DOHH2 (cell line): ENCODE results near the gene VGF.

Experiments
- H3F3A ChIP-seq: fragments of 200-600 bp; sonication (generic), shearing (Covaris generic); 2 replicates; pipeline ENCODE4 v1.6.0; 2016; ENCODE audit warnings: antibody characterized with exemption, mild to moderate bottlenecking; ENCODE audit not compliant: control insufficient read depth, insufficient read depth
- H3K27ac ChIP-seq: fragments of 200-600 bp; sonication (generic); 2 replicates; pipeline ENCODE4 v1.5.1; 2014; ENCODE audit warnings: low read depth, mild to moderate bottlenecking, low read length, moderate library complexity
- H3K27me3 ChIP-seq: fragments of 200-600 bp; sonication (generic); 2 replicates; pipeline ENCODE4 v1.6.1; 2014; ENCODE audit warnings: mild to moderate bottlenecking, low read length, mixed read lengths; ENCODE audit not compliant: control insufficient read depth
- H3K36me3 ChIP-seq: fragments of 200-600 bp; sonication (generic); 2 replicates; pipeline ENCODE4 v1.6.1; 2014; ENCODE audit warnings: mild to moderate bottlenecking, low read length, moderate library complexity, mixed read lengths; ENCODE audit not compliant: control insufficient read depth
- H3K4me1 ChIP-seq: fragments of 200-600 bp; sonication (generic); 2 replicates; pipeline ENCODE4 v1.6.1; 2014; ENCODE audit warnings: mild to moderate bottlenecking, low read length, mixed read lengths; ENCODE audit not compliant: control insufficient read depth
- H3K4me2 ChIP-seq: fragments of 200-600 bp; sonication (generic); 2 replicates; pipeline ENCODE4 v1.6.0; 2014; ENCODE audit warnings: mild to moderate bottlenecking, low read length, moderate library complexity
- H3K4me3 ChIP-seq: fragments of 200-600 bp; sonication (generic); 2 replicates; pipeline ENCODE4 v1.5.1; 2014; ENCODE audit warnings: mild to moderate bottlenecking, low read length, mixed read lengths
- H3K79me2 ChIP-seq: fragments of 200-600 bp; sonication (generic); 2 replicates; pipeline ENCODE4 v1.6.1; 2014; ENCODE audit warnings: mild to moderate bottlenecking, low read length, mixed read lengths; ENCODE audit not compliant: control insufficient read depth
- H3K9me2 ChIP-seq: fragments of 200-600 bp; sonication (generic); replicated peaks from 2 replicates; pipeline ENCODE4 v1.6.1; 2014; ENCODE audit warnings: mild to moderate bottlenecking, low read length, mixed read lengths; ENCODE audit not compliant: control insufficient read depth
- H3K9me3 ChIP-seq: fragments of 200-600 bp; sonication (generic); 2 replicates; pipeline ENCODE4 v1.6.1; 2014; ENCODE audit warnings: antibody characterized with exemption, low read length, mixed read lengths; ENCODE audit not compliant: control insufficient read depth, insufficient read depth
- H4K20me1 ChIP-seq: fragments of 200-600 bp; sonication (generic); 2 replicates; pipeline ENCODE4 v1.6.0; 2014; ENCODE audit warnings: low read depth, mild to moderate bottlenecking, antibody characterized with exemption, low read length, moderate library complexity; ENCODE audit not compliant: control insufficient read depth, insufficient read depth
- CTCF ChIP-seq: fragments of 200-600 bp; sonication (generic); IDR thresholded peaks from one replicate; pipeline ENCODE4 v1.5.1; 2014; ENCODE audit warnings: antibody characterized with exemption, mild to moderate bottlenecking, low read depth, low read length; ENCODE audit not compliant: poor library complexity, severe bottlenecking
- EZH2phosphoT487 ChIP-seq: fragments of 200-600 bp; sonication (generic); IDR thresholded peaks from 2 replicates; pipeline ENCODE4 v1.6.1; 2017; ENCODE audit warnings: borderline replicate concordance, mild to moderate bottlenecking, antibody characterized with exemption, low read length, moderate library complexity, mixed read lengths

VGF gene

DNA sequence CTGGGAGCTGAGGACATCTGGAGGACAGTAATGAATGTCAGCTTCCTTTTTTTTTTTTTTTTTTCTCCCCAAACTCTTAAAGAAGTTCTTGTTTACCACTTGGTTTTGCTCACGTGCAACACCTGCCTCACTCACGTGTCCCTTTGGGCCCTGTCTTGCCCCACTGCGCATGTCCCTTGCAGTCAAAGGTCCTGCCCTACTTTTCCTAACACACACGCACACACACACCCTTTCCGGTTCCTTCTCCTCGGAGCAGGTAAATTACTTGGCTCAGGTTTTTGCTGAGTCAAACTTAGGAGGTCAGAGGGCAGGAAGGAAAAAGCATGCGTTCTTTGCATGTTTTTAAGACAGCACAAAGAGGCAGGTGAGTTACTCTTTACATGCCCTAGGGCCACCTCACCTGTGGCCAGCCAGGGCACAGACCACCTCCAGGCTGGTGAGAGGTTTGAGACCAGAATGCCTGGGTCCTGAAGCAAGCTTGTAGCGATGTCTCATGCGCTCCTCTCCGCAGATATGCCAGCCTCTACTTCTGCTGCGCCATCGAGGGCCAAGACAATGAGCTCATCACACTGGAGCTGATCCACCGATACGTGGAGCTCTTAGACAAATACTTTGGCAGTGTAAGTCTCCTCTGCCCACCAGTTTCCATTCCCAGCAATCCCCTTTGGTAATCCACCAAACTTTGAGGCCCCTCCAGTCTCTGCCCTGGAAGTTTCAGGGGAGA, 8.3 kb downstream of the VGF start:
- TF ChIP-seq CTCF, result no peak
- no peak for TF ChIP-seq EZH2phosphoT487
- H3F3A ChIP-seq, result peaks cover 30% of the 10 kb centered on the region
- no peak overlapping the region for H3K4me2 ChIP-seq
- H3K27ac ChIP-seq, result no peak overlapping the region
- no peaks in the 10 kb centered on the region for H3K9me3 ChIP-seq
- H3K27me3 ChIP-seq, result peaks cover 12% of the 10 kb centered on the region
- no peak overlapping the region for H3K4me3 ChIP-seq
- no peaks in the 10 kb centered on the region for H4K20me1 ChIP-seq
- H3K36me3 ChIP-seq, result peaks cover 45% of the 10 kb centered on the region
- H3K4me1 ChIP-seq, result peaks cover 25% of the 10 kb centered on the region
- H3K79me2 ChIP-seq, result peaks cover 20% of the 10 kb centered on the region
- no peaks in the 10 kb centered on the region for H3K9me2 ChIP-seq

DNA sequence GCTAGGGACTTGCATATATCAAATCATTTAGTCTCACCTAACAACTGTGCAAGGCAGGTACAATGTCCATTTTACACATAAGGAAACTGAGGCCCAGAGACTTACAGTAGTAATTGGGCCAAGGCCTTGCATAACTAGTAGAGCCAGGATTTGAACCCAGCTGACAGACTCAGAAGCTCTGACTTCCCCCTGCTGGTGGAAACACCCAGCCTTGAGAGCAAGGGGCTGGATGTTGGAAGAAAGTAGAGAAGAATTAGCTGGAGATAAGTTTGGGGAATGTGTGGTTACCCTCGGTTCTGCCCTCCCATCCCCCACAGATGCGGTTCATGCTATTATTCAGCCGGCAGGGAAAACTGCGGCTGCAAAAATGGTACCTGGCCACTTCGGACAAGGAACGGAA, 9.1 kb downstream of the VGF start:
- H4K20me1 ChIP-seq, result no peaks in the 10 kb centered on the region
- 0 out of 2 replicates have a peak overlapping the region, but pooled peaks have one; percentile 1 for H3K4me2 ChIP-seq
- peaks cover 12% of the 10 kb centered on the region for H3K27me3 ChIP-seq
- H3K9me3 ChIP-seq, result no peaks in the 10 kb centered on the region
- no peaks in the 10 kb centered on the region for H3K9me2 ChIP-seq
- peak; percentile 34 for TF ChIP-seq CTCF
- no peak for TF ChIP-seq EZH2phosphoT487
- H3K79me2 ChIP-seq, result peaks cover 20% of the 10 kb centered on the region
- H3F3A ChIP-seq, result peaks cover 22% of the 10 kb centered on the region
- no peak overlapping the region for H3K4me3 ChIP-seq
- peaks cover 38% of the 10 kb centered on the region for H3K36me3 ChIP-seq
- H3K4me1 ChIP-seq, result peaks cover 20% of the 10 kb centered on the region
- no peak overlapping the region for H3K27ac ChIP-seq

DNA sequence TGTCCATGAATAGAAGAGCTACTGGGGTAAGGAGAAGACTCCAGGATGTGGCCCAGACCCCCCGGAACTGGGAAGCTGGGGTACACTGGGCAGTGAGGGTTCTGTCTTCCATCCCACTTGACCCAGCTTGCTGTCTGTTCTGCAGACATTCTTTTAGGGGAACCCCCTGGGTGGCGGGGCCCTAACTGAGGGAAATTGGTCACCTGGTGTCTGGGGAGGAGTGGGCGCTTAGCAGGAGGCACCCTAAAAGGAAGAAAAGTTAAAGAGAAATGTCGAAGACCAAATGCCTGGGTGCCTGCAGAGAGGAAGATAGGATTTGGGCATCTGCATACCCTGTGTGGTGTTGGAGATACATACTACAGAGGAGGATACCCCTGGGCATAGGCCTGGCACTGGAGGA, 10.1 kb downstream of the VGF start:
- Histone ChIP-seq H3K27me3 (peaks cover 12% of the 10 kb centered on the region), H3K36me3 (peaks cover 37% of the 10 kb centered on the region), H3K27ac (peak overlapping the region; percentile 51), H3K9me2 (no peaks in the 10 kb centered on the region), H3K79me2 (peaks cover 20% of the 10 kb centered on the region), H3K9me3 (no peaks in the 10 kb centered on the region), H4K20me1 (no peaks in the 10 kb centered on the region), H3K4me1 (peaks cover 20% of the 10 kb centered on the region), H3F3A (peaks cover 20% of the 10 kb centered on the region), H3K4me2 (peak overlapping the region; percentile 96), H3K4me3 (peak overlapping the region; percentile 83)
- TF ChIP-seq CTCF (no peak), EZH2phosphoT487 (no peak)
